Keratinocyte (primary cell): Measurements from ENCODE around the gene TMEM123. TPM values are rescaled to one million over a fixed set of nuclear protein-coding genes. Genes with fewer than 3 reads are reported as not detected.

ENCODE experiments used
- DNase-seq: peaks from one replicate; pipeline ENCODE4 v3.0.0-alpha.2; 2011; ENCODE audit warnings: low read depth, missing footprints, low spot score
- FAIRE-seq: peaks from 2 replicates; lab custom pipeline; 2011; peaks lifted over from hg19 to GRCh38; lab: Jason Lieb, UNC
- H2AFZ ChIP-seq: 2 replicates; pipeline ENCODE4 v1.6.0; 2012; ENCODE audit warnings: low read length, control low read depth, inconsistent platforms; ENCODE audit not compliant: control insufficient read depth
- H3K27ac ChIP-seq: 2 replicates; pipeline ENCODE4 v1.5.1; 2011; ENCODE audit warnings: low read length; ENCODE audit not compliant: control insufficient read depth, insufficient read depth
- H3K27me3 ChIP-seq: 3 replicates; pipeline ENCODE4 v1.6.0; 2011; ENCODE audit warnings: low read length; ENCODE audit not compliant: control insufficient read depth, insufficient read depth; ENCODE audit errors: extremely low read depth
- H3K36me3 ChIP-seq, 2 experiments: 2 replicates in 1 of 2; 3 replicates in 1 of 2; pipeline ENCODE4 v1.5.1; 2011; ENCODE audit warnings: low read length in 2 of 2, mild to moderate bottlenecking in 1 of 2; ENCODE audit not compliant: control insufficient read depth in 2 of 2, insufficient read depth in 2 of 2; ENCODE audit errors: extremely low read depth in 1 of 2
- H3K4me1 ChIP-seq: 3 replicates; pipeline ENCODE4 v1.5.1; 2011; ENCODE audit warnings: low read length; ENCODE audit not compliant: control insufficient read depth, insufficient read depth; ENCODE audit errors: extremely low read depth
- H3K4me2 ChIP-seq: 3 replicates; pipeline ENCODE4 v1.6.0; 2011; ENCODE audit warnings: low read depth, low read length; ENCODE audit not compliant: control insufficient read depth, insufficient read depth; ENCODE audit errors: extremely low read depth
- H3K4me3 ChIP-seq, 3 experiments: fragments of 200-600 bp in 1 of 3; sonication (generic) in 1 of 3; 2 replicates in 2 of 3; 3 replicates in 1 of 3; pipeline ENCODE4 v1.5.1; 2011 to 2016; ENCODE audit warnings: low read length in 3 of 3, mild to moderate bottlenecking in 3 of 3, control low read depth in 2 of 3, inconsistent platforms in 1 of 3, low read depth in 1 of 3, mixed read lengths in 1 of 3, mixed run types in 1 of 3, moderate library complexity in 1 of 3; ENCODE audit not compliant: control insufficient read depth in 2 of 3, insufficient read depth in 2 of 3; ENCODE audit errors: extremely low read depth in 1 of 3
- H3K79me2 ChIP-seq: 2 replicates; pipeline ENCODE4 v1.6.0; 2012; ENCODE audit warnings: low read length; ENCODE audit not compliant: control insufficient read depth, insufficient read depth
- H3K9ac ChIP-seq: 3 replicates; pipeline ENCODE4 v1.6.0; 2011; ENCODE audit warnings: low read length; ENCODE audit not compliant: control insufficient read depth, insufficient read depth; ENCODE audit errors: extremely low read depth
- H3K9me1 ChIP-seq: 3 replicates; pipeline ENCODE4 v1.6.0; 2011; ENCODE audit warnings: low read length; ENCODE audit not compliant: control insufficient read depth, insufficient read depth; ENCODE audit errors: extremely low read depth
- H3K9me3 ChIP-seq: 2 replicates; pipeline ENCODE4 v1.5.1; 2012; ENCODE audit warnings: low read depth, low read length; ENCODE audit not compliant: control insufficient read depth
- H4K20me1 ChIP-seq: 3 replicates; pipeline ENCODE4 v1.6.0; 2011; ENCODE audit warnings: low read length; ENCODE audit not compliant: control insufficient read depth, insufficient read depth; ENCODE audit errors: extremely low read depth
- CTCF ChIP-seq, 3 experiments: IDR thresholded peaks in 1 of 3; conservative IDR thresholded peaks in 1 of 3; optimal IDR thresholded peaks in 1 of 3; 2 replicates in 2 of 3; 3 replicates in 1 of 3; pipeline versions ENCODE3 to v1.5.1; 2011; ENCODE audit warnings: low read length in 3 of 3, mild to moderate bottlenecking in 3 of 3, moderate library complexity in 2 of 3, control low read depth in 1 of 3, inconsistent platforms in 1 of 3; ENCODE audit not compliant: insufficient read depth in 2 of 3; ENCODE audit errors: extremely low read depth in 1 of 3
- EZH2 ChIP-seq: IDR thresholded peaks from one replicate; pipeline ENCODE4 v1.6.1; 2012; ENCODE audit warnings: inconsistent platforms, mild to moderate bottlenecking, low read length, moderate library complexity
- dilution Hi-C: fragments of 300-500 bp; cut with MboI; formaldehyde crosslinking; loops from one replicate; pipeline ENCODE4 v1.7.0; 2020; ENCODE audit warnings: low sequenced_read_pairs; ENCODE audit not compliant: extremely low pct_ligation_motif_present
- polyA plus RNA-seq, 5 experiments: library from polyadenylated mRNA; depleted of rRNA in 3 of 5; stranded (reverse) in 3 of 5; stranded (forward) in 1 of 5; unstranded in 1 of 5; fragments of >200 nt; gene quantifications; 1 replicate in 1 of 5; 2 replicates in 3 of 5; 3 replicates in 1 of 5; pipeline versions ENCODE4 v1.2.1 to v1.2.3, GENCODE V29; 2011 to 2012; ENCODE audit warnings: missing spikeins in 2 of 5, low read depth in 1 of 5, low replicate concordance in 1 of 5

The TMEM123 gene
- polyA plus RNA-seq, 1 donor (not counting 4 experiments of a cell fraction or from before 2014, with no cell fraction given), result 408 TPM

- H3K9me1 ChIP-seq, result no peaks in the 10 kb centered on the region
- H3K4me3 ChIP-seq, result no peak overlapping the region
- H3K79me2 ChIP-seq, result peaks cover 41% of the 10 kb centered on the region
- no peak overlapping the region for H3K27ac ChIP-seq
- no peak for TF ChIP-seq EZH2
- FAIRE-seq, result no peak
- no peak overlapping the region for H3K9ac ChIP-seq
- dilution Hi-C loops, result no loop called here
- DNase-seq, result no peak
- no peaks in the 10 kb centered on the region for H3K4me1 ChIP-seq
- H3K9me3 ChIP-seq, result no peaks in the 10 kb centered on the region
- H3K27me3 ChIP-seq, result no peaks in the 10 kb centered on the region
- peaks cover 11 to 24% of the 10 kb centered on the region in 2 experiments for H3K36me3 ChIP-seq
- no peak overlapping the region for H2AFZ ChIP-seq
- H3K4me2 ChIP-seq, result no peak overlapping the region
- H4K20me1 ChIP-seq, result no peaks in the 10 kb centered on the region
Measured at GRCh38 chr11:102360681-102361080, 91.9 kb downstream of the TMEM123 start.

GRCh38 chr11:102359372-102359771, 93.2 kb downstream of the TMEM123 start:
- no peaks in the 10 kb centered on the region for H4K20me1 ChIP-seq
- no peaks in the 10 kb centered on the region for H3K9me1 ChIP-seq
- no peaks in the 10 kb centered on the region for H3K9me3 ChIP-seq
- no peak overlapping the region for H2AFZ ChIP-seq
- no peaks in the 10 kb centered on the region for H3K27me3 ChIP-seq
- no peak for DNase-seq
- H3K4me3 ChIP-seq, result no peak overlapping the region
- H3K4me2 ChIP-seq, result no peak overlapping the region
- no peak overlapping the region for H3K27ac ChIP-seq
- peaks cover 50% of the 10 kb centered on the region for H3K79me2 ChIP-seq
- no peaks in the 10 kb centered on the region for H3K4me1 ChIP-seq
- dilution Hi-C loops, result no loop called here
- peaks cover 7 to 18% of the 10 kb centered on the region in 2 experiments for H3K36me3 ChIP-seq
- FAIRE-seq, result no peak
- no peak overlapping the region for H3K9ac ChIP-seq
- TF ChIP-seq CTCF (optimal IDR thresholded peaks at IDR 0.05 in 1 of 3, IDR thresholded peaks at IDR 0.05 in 1 of 3, conservative IDR thresholded peaks at IDR 0.05 in 1 of 3; ENCODE audit: extremely low read depth in 1 of 3, insufficient read depth in 2 of 3, low read length in 3 of 3) (no peak), EZH2 (no peak)

- TF ChIP-seq EZH2, result no peak
- no peak for TF ChIP-seq CTCF (optimal IDR thresholded peaks at IDR 0.05 in 1 of 3, IDR thresholded peaks at IDR 0.05 in 1 of 3, conservative IDR thresholded peaks at IDR 0.05 in 1 of 3; ENCODE audit: extremely low read depth in 1 of 3, insufficient read depth in 2 of 3, low read length in 3 of 3)
- FAIRE-seq, result no peak
- H3K4me1 ChIP-seq, result no peaks in the 10 kb centered on the region
- H3K4me2 ChIP-seq, result no peak overlapping the region
- H3K79me2 ChIP-seq, result peaks cover 63% of the 10 kb centered on the region
- H2AFZ ChIP-seq, result no peak overlapping the region
- H3K9me1 ChIP-seq, result no peaks in the 10 kb centered on the region
- no peak overlapping the region for H3K4me3 ChIP-seq
- H3K27me3 ChIP-seq, result no peaks in the 10 kb centered on the region
- dilution Hi-C loops, result no loop called here
- H3K36me3 ChIP-seq, result peaks cover 6 to 26% of the 10 kb centered on the region in 2 experiments
- no peak overlapping the region for H3K27ac ChIP-seq
- no peaks in the 10 kb centered on the region for H3K9me3 ChIP-seq
- H3K9ac ChIP-seq, result no peak overlapping the region
- no peak for DNase-seq
- no peaks in the 10 kb centered on the region for H4K20me1 ChIP-seq
Measured at GRCh38 chr11:102357116-102357515, 95.4 kb downstream of the TMEM123 start.
